Measurements from ENCODE around the gene ADGRG4. TPM values are rescaled to one million over a fixed set of nuclear protein-coding genes. Genes with fewer than 3 reads are reported as not detected.

ADGRG4 gene
- total and polyA plus RNA-seq, 2 of the 8 experiments (the other 6 are each of a cell fraction or from before 2014, with no cell fraction given), result not detected

DNA sequence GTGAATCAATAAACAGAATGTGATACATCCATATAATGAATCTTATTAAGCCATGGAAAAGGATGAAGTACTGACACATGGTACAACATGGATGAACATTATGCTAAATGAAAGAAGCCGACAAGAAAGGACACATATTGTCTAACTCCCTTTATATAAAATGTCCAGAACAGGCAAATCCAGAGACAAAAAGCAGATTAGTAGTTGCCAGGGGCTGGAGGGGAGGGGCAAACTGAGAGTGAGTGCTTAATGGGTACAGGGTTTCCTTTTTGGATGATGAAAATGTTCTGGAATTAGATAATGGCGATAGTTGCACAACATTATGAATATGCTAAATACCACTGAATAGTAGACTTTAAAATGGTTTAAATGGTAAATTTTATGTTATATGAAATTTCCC is 17.4 kb downstream of the ADGRG4 start (continued):
- TF ChIP-seq, protein P1, sequence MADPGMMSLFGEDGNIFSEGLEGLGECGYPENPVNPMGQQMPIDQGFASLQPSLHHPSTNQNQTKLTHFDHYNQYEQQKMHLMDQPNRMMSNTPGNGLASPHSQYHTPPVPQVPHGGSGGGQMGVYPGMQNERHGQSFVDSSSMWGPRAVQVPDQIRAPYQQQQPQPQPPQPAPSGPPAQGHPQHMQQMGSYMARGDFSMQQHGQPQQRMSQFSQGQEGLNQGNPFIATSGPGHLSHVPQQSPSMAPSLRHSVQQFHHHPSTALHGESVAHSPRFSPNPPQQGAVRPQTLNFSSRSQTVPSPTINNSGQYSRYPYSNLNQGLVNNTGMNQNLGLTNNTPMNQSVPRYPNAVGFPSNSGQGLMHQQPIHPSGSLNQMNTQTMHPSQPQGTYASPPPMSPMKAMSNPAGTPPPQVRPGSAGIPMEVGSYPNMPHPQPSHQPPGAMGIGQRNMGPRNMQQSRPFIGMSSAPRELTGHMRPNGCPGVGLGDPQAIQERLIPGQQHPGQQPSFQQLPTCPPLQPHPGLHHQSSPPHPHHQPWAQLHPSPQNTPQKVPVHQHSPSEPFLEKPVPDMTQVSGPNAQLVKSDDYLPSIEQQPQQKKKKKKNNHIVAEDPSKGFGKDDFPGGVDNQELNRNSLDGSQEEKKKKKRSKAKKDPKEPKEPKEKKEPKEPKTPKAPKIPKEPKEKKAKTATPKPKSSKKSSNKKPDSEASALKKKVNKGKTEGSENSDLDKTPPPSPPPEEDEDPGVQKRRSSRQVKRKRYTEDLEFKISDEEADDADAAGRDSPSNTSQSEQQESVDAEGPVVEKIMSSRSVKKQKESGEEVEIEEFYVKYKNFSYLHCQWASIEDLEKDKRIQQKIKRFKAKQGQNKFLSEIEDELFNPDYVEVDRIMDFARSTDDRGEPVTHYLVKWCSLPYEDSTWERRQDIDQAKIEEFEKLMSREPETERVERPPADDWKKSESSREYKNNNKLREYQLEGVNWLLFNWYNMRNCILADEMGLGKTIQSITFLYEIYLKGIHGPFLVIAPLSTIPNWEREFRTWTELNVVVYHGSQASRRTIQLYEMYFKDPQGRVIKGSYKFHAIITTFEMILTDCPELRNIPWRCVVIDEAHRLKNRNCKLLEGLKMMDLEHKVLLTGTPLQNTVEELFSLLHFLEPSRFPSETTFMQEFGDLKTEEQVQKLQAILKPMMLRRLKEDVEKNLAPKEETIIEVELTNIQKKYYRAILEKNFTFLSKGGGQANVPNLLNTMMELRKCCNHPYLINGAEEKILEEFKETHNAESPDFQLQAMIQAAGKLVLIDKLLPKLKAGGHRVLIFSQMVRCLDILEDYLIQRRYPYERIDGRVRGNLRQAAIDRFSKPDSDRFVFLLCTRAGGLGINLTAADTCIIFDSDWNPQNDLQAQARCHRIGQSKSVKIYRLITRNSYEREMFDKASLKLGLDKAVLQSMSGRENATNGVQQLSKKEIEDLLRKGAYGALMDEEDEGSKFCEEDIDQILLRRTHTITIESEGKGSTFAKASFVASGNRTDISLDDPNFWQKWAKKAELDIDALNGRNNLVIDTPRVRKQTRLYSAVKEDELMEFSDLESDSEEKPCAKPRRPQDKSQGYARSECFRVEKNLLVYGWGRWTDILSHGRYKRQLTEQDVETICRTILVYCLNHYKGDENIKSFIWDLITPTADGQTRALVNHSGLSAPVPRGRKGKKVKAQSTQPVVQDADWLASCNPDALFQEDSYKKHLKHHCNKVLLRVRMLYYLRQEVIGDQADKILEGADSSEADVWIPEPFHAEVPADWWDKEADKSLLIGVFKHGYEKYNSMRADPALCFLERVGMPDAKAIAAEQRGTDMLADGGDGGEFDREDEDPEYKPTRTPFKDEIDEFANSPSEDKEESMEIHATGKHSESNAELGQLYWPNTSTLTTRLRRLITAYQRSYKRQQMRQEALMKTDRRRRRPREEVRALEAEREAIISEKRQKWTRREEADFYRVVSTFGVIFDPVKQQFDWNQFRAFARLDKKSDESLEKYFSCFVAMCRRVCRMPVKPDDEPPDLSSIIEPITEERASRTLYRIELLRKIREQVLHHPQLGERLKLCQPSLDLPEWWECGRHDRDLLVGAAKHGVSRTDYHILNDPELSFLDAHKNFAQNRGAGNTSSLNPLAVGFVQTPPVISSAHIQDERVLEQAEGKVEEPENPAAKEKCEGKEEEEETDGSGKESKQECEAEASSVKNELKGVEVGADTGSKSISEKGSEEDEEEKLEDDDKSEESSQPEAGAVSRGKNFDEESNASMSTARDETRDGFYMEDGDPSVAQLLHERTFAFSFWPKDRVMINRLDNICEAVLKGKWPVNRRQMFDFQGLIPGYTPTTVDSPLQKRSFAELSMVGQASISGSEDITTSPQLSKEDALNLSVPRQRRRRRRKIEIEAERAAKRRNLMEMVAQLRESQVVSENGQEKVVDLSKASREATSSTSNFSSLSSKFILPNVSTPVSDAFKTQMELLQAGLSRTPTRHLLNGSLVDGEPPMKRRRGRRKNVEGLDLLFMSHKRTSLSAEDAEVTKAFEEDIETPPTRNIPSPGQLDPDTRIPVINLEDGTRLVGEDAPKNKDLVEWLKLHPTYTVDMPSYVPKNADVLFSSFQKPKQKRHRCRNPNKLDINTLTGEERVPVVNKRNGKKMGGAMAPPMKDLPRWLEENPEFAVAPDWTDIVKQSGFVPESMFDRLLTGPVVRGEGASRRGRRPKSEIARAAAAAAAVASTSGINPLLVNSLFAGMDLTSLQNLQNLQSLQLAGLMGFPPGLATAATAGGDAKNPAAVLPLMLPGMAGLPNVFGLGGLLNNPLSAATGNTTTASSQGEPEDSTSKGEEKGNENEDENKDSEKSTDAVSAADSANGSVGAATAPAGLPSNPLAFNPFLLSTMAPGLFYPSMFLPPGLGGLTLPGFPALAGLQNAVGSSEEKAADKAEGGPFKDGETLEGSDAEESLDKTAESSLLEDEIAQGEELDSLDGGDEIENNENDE (IDR thresholded peaks at IDR 0.05; ENCODE audit: insufficient replicate concordance, low read length), result no peak
- TF ChIP-seq TAF1 (IDR thresholded peaks at IDR 0.05; ENCODE audit: low read depth, low read length), result no peak
